C1 segment of cervical spinal cord (tissue), 14 donors: Measurements from ENCODE around the gene OLFML2B.

Experiments used
- DNase-seq, 14 donors: peaks; one replicate each; lab custom pipeline; 2025; lab: John Stamatoyannopoulos, UW

Gene OLFML2B

DNA sequence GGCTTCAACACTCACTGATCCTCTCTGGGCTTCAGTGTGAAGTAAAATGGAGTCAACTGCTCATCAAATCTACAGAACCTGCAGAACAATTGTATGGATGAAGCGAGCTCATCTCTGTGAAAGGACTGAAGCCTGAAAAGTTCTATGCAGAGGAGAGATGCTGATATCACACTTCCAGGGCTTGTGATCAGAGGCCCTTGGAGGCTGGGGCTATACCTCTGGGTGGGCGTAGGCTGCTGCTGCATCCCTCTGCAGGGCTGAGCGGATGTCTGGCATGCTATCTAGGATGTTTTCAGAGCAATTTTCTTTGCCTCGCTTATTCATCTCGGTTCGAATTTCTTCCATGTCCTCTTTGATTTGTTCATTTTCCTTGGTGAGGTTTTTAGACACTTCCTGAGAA lies 17.6 kb downstream of the OLFML2B start:
- no peak for DNase-seq

- no peak for DNase-seq
Measured at GRCh38 chr1:162004441-162004950, 19.2 kb downstream of the OLFML2B start.

GRCh38 chr1:162003830-162004215 lies 19.8 kb downstream of the OLFML2B start:
- DNase-seq: peak in 7 of 14 donors; percentile 14 to 47 (median 39)

DNA sequence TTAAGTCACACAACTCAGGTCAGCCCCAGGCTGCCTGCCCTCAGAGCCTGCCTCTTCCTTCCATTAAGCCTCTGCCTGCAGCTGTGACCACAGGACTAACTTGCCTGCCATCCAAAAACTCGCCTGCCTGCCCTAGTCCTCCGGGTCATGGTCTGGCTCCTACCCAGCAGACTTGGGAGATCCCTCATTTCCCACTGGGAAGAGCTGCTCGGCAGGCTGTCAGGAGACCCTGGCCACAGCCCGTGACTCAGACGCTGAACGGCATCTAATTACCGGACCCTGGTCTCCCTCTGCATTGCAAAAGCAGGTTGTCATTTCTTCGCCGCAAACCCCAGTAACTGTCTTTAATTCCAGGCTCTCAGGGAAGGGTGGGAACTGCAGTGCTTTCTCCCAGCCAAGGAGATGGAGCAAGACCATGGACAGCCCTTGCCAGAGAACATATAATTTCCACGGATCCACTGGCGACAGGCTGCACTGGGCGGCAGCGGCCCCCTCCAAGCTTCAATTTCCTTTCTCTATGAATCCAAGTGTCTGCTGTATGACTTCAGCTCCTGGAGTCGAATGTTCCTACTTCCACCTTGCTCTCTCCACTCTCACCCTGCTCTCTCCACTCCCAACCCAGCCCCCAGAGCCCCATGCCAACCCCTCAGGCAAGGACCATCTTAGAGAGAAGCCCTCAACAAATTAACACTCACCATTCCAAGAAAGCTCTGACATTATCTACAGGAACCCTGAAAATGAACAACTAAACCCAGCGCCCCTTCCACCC lies 20.4 kb downstream of the OLFML2B start:
- DNase-seq: no peak

DNA sequence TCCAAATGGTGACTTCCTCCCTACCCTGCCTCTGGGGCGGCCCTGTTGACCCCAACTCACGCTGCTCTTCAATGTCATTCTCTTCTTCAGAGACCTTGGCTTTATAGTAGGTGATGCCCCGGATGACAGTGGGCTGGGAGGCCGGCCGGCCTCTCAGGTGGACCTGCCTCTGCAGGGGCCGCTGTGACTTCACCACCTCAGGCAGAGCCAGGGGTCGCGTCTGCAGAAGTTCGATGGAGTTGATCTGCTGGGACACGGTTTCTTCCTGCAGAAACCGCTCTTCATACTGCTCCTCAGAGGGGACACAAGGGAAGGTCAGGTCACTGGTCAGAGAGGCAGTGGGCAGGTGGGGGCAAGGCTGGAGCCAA lies 23.6 kb downstream of the OLFML2B start:
- DNase-seq: no peak

DNA sequence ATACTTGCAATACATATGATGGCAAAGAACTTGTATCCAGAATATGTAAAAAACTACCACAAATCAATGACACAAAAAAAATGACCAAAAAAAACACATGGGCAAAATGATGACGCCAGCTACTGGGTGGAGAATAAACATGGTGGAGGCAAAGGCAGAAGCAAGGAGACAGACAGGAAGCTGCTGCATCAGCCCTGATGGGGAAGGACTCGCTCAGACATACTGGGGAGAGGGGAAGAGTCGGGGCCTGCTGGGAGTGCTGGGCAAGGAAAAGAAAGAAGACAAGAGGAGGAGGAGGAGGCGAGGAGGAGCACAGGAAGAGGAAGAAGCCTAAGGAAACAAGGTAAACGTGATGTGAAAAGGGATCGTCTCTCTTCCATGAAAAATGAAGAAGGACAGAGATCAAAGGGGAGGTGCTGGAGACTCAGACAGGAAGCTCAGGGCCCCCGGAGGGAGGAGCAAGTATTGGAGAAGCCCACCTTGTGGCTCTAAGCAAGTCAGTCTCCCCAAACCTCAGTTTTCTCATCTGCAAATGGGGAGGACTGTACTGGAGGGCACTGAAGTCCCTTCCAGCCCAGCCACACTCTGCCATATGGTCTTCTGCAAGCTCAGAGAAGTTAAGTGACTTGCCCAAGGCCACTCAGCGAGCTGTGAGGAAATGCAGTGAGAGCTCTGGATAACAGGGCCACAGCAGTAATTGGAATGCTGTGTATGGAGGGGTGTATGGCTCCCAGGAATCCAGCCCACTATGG lies 24.2 kb downstream of the OLFML2B start:
- no peak for DNase-seq

DNA sequence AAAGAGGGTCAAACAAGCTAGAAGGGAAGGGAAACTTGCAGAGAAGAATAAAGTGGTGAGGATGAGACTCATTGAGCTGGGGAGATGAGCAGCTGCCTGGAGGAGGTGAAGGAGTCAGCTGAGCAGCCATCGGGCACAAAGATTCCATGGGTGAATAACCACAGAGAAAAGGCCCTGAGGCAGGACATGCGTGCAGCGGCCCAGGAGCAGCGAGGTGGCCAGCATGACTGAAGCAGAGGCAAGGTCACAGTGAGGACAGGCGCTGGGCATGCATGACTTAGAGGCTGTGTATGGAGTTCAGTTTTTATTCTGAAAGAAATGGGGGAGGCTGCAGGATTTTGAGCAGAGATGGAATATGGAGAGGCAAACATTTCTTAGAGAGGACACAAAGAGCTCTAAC lies 24.9 kb downstream of the OLFML2B start:
- DNase-seq: no peak

- no peak for DNase-seq
Measured at GRCh38 chr1:161997152-161997551, 26.5 kb downstream of the OLFML2B start.

GRCh38 chr1:161994175-161994668 lies 29.4 kb downstream of the OLFML2B start:
- DNase-seq: peak in 11 of 14 donors; percentile 35 to 87 (median 57)

DNA sequence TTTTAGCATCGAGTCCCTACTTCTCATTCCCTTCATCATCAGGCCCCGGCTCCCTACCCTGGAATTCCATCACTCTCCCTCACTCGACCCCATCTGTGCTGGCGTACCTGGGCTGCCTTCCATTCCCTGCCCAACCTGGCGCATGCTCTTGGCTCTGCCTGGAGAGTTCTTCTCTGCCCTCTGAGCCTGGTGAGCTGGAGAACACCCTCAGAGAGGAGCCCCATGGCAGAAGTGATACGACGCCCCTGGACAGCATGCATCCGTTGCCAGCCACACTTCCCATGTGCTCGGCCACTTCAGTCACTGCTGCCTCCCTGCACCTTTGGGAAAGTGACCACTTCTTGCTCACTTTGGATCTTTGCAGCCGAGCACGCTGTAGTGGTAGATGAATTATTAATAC lies 30.1 kb downstream of the OLFML2B start:
- no peak for DNase-seq

GRCh38 chr1:161989786-161990185 lies 33.9 kb downstream of the OLFML2B start:
- DNase-seq: no peak

DNA sequence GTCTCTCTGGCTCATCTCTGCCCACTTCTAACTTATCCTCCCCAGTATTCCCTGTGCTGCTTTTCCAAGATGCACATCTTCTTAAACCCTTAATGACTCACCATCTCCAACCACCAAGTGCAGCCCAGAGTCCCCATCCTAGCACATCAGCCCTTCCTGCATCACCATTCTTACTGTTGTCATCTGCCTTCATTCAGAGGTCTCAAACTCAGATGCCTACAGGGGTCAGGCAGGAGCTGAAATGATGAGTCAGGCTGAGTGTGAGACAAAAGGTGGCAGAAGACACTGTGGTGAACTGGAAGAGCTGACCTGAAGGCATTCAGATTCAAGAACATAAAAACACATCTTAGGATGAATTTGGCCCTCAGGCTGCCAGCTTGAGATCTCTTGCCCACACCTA lies 34.6 kb downstream of the OLFML2B start:
- no peak for DNase-seq

GRCh38 chr1:161988413-161988812 lies 35.3 kb downstream of the OLFML2B start:
- DNase-seq: no peak

DNA sequence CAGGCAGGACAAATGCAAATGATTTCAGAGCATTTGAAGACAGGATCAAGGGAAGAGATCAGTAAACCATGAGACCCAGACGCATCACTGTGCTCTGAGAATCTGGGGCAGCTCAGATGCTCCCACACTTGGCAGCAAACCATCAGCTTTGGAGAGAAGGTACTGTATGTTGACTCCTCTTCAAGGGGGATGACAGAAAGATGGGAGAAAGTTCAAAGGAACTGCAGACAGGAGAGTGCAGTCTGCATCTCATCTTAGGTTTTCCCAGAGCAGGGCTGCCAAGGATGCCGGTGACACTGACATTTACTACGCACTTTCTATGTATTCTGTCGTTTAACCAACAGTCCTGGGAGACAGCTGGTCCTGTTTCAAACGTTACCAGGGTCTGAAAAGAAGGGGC lies 35.8 kb downstream of the OLFML2B start:
- DNase-seq: no peak

DNA sequence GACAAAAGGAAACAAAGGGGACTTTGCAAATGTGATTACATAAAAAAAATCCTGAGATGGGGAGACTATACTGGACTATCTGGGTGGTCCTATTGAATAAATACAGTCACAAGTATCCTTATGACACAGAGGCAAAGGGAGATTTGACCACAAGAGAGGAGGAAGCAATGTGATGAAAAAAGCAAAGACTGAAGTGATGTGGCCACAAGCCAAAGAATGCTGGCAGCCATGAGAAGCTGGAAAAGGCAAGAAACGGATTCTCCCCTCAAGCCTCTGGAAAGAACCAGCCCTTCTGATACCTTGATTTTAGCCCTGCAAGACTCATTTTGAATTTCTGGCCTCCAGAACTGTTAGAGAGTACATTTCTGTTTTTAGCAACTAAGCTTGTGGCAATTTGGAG lies 36.4 kb downstream of the OLFML2B start:
- no peak for DNase-seq

DNA sequence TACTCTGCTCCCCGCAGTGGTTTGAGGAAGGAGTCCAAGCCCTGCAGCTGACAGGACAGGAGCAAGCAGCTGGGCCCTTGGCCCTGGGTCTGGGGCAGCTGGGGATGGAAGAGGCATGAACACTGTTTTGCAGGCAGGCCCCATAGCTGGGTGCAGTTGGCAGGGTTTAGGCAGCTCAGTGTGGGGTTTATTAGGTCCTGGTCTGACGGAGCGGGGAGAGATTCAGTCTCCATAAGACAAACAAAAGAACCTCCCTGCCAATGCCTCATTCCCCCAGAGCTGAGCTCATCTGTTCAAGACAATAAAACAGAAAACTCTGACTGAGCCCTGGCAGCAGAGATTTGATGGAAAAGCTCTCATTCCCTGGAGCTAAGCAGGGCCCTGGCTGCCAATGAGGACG lies 37.3 kb downstream of the OLFML2B start:
- DNase-seq: peak in 7 of 14 donors; percentile 10 to 45 (median 28)

- DNase-seq: no peak
Measured at GRCh38 chr1:161985301-161985822, 38.3 kb downstream of the OLFML2B start.

DNA sequence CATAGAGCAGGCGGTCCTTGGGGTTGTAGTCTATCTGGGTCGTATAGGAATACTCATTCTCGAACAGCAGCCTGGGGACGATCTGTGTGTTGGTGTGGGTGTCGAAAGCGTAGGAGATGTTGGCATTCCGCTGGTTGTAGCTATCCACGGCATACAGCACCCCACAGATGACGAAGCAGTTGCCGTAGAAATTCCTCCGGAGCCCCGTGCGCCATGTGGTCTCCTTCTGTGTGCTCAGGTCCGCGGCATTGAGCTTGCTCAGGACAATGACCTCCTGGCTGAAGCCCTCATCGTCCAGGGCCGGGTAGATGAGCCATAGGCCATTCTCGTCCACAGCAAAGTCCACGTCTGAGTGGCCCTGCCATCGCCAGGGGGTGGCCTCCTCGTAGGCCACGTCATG lies 39.9 kb downstream of the OLFML2B start:
- DNase-seq: no peak

GRCh38 chr1:161982917-161983316 lies 40.8 kb downstream of the OLFML2B start:
- no peak for DNase-seq

DNA sequence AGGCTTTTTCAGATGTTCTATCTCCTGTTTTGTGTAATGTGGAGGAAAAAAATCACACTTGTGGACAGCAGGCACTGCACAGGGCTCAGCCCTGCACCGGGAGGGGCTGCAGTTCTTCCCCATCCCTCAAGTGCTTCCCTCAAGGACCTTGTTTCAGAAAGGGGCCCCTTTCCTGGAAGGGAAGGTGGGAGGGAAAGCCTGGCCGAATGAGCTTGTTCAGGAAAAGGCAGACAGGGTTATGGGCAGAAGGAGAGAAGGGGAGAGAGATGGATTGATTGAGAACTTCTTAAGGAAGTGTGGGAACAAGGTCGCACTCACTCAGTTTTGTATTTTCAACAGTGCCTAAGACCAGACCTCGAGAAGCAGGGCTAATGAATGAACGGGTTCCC lies 41.2 kb downstream of the OLFML2B start:
- no peak for DNase-seq

- no peak for DNase-seq
Measured at GRCh38 chr1:161981735-161982506, 41.7 kb downstream of the OLFML2B start.

DNA sequence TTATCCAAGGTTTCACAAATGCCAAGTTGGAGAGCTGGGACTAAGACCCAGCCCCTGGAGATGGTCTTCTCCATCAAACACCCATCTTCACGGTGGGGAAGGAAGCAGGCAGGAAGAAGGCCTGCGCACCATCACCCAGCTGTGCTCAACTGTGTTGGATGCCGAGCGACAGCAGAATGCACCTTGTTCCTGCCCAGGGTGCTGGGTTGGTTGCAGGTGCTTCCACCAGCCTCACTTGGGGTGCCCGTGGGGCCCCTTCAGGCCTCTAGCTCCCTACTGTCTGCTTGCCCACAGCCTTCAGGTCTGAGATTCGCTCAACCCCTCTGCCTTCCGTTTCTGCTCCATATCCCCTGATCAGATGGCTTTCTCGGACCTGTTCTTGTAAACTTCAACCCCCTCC lies 42.5 kb downstream of the OLFML2B start:
- DNase-seq: no peak
